Loucy (cell line): Measurements from ENCODE around the gene VSX1.
A peak's percentile ranks its signal among the peaks of the same experiment; 100 is the strongest.

Experiments used
- H2AFZ ChIP-seq: fragments of 200-600 bp; sonication (generic); 2 replicates; pipeline ENCODE4 v1.6.0; 2016; ENCODE audit warnings: antibody characterized with exemption, mild to moderate bottlenecking, low read length, moderate library complexity
- H3F3A ChIP-seq: fragments of 200-600 bp; 2 replicates; pipeline ENCODE4 v1.6.0; 2016; ENCODE audit warnings: antibody characterized with exemption, low read depth, mild to moderate bottlenecking
- H3K27me3 ChIP-seq: fragments of 200-600 bp; sonication (generic); 2 replicates; pipeline ENCODE4 v1.6.1; 2014; ENCODE audit warnings: low read length, mild to moderate bottlenecking; ENCODE audit not compliant: insufficient read depth, poor library complexity, severe bottlenecking
- H3K36me3 ChIP-seq: fragments of 200-600 bp; sonication (generic); 2 replicates; pipeline ENCODE4 v1.6.1; 2016; ENCODE audit warnings: low read length; ENCODE audit not compliant: insufficient read depth
- H3K4me1 ChIP-seq: fragments of 200-600 bp; sonication (generic); 2 replicates; pipeline ENCODE4 v1.5.1; 2014; ENCODE audit warnings: low read length, mild to moderate bottlenecking; ENCODE audit not compliant: insufficient read depth, poor library complexity, severe bottlenecking
- H3K4me2 ChIP-seq: fragments of 200-600 bp; sonication (generic); 2 replicates; pipeline ENCODE4 v1.6.0; 2014; ENCODE audit warnings: antibody characterized with exemption, low read length, low read depth, mild to moderate bottlenecking; ENCODE audit not compliant: poor library complexity, severe bottlenecking
- H3K4me3 ChIP-seq: fragments of 200-600 bp; sonication (generic); 2 replicates; pipeline ENCODE4 v1.5.1; 2014; ENCODE audit warnings: low read length, mild to moderate bottlenecking, mixed read lengths; ENCODE audit not compliant: poor library complexity, severe bottlenecking
- H3K79me2 ChIP-seq: fragments of 200-600 bp; sonication (generic); 2 replicates; pipeline ENCODE4 v1.6.1; 2014; ENCODE audit warnings: low read length; ENCODE audit not compliant: insufficient read depth
- H3K9ac ChIP-seq: fragments of 200-600 bp; sonication (generic); 2 replicates; pipeline ENCODE4 v1.6.0; 2014; ENCODE audit warnings: mild to moderate bottlenecking, low read depth, low read length, moderate library complexity; ENCODE audit not compliant: poor library complexity, severe bottlenecking
- H3K9me2 ChIP-seq: fragments of 200-600 bp; sonication (generic); replicated peaks from 2 replicates; pipeline ENCODE4 v1.6.1; 2016; ENCODE audit warnings: low read depth, low read length, mixed read lengths
- H3K9me3 ChIP-seq: fragments of 200-600 bp; sonication (generic); 2 replicates; pipeline ENCODE4 v1.6.1; 2014; ENCODE audit warnings: mild to moderate bottlenecking, antibody characterized with exemption, low read length, low read depth; ENCODE audit not compliant: insufficient read depth
- H4K20me1 ChIP-seq: fragments of 200-600 bp; sonication (generic); 2 replicates; pipeline ENCODE4 v1.6.0; 2014; ENCODE audit warnings: antibody characterized with exemption, low read length, mild to moderate bottlenecking; ENCODE audit not compliant: insufficient read depth, poor library complexity, severe bottlenecking
- CTCF ChIP-seq: fragments of 200-600 bp; sonication (generic); conservative IDR thresholded peaks from 2 replicates; pipeline ENCODE4 v1.5.1; 2014; ENCODE audit warnings: mild to moderate bottlenecking, antibody characterized with exemption, low read length
- EZH2phosphoT487 ChIP-seq: fragments of 200-600 bp; IDR thresholded peaks from 2 replicates; pipeline ENCODE4 v1.6.1; 2018; ENCODE audit warnings: antibody characterized with exemption, mild to moderate bottlenecking, moderate library complexity, borderline replicate concordance

VSX1 gene

GRCh38 chr20:25055711-25056495 is 26.0 kb downstream of the VSX1 start:
- peak overlapping the region; percentile 86 for H3K4me2 ChIP-seq

GRCh38 chr20:25054995-25055629 is 26.8 kb downstream of the VSX1 start:
- TF ChIP-seq CTCF (no peak), EZH2phosphoT487 (no peak)
- Histone ChIP-seq H3K4me1 (peaks cover 84% of the 10 kb centered on the region), H3K4me2 (peak overlapping the region; percentile 86), H3K9me3 (no peaks in the 10 kb centered on the region), H3F3A (no peaks in the 10 kb centered on the region), H4K20me1 (peaks cover 42% of the 10 kb centered on the region), H3K27me3 (no peaks in the 10 kb centered on the region), H3K9ac (no peak overlapping the region), H3K4me3 (peak overlapping the region; percentile 92), H3K36me3 (no peaks in the 10 kb centered on the region), H3K9me2 (no peaks in the 10 kb centered on the region), H3K79me2 (peaks cover 74% of the 10 kb centered on the region), H2AFZ (no peak overlapping the region)

More at GRCh38 chr20:25055711-25056495, 26.0 kb downstream of the VSX1 start:
- TF ChIP-seq CTCF (no peak), EZH2phosphoT487 (no peak)
- Histone ChIP-seq H3F3A (no peaks in the 10 kb centered on the region), H2AFZ (no peak overlapping the region), H3K9ac (peak overlapping the region; percentile 97), H3K9me2 (no peaks in the 10 kb centered on the region), H3K9me3 (no peaks in the 10 kb centered on the region), H3K36me3 (no peaks in the 10 kb centered on the region), H3K27me3 (no peaks in the 10 kb centered on the region), H3K4me1 (peaks cover 76% of the 10 kb centered on the region), H3K4me3 (peak overlapping the region; percentile 92), H4K20me1 (peaks cover 38% of the 10 kb centered on the region), H3K79me2 (peaks cover 66% of the 10 kb centered on the region)

- Histone ChIP-seq H3K4me3 (peak overlapping the region; percentile 59), H4K20me1 (peaks cover 42% of the 10 kb centered on the region), H2AFZ (no peak overlapping the region), H3K4me2 (peak overlapping the region; percentile 86), H3K36me3 (no peaks in the 10 kb centered on the region), H3K9me3 (no peaks in the 10 kb centered on the region), H3K4me1 (peaks cover 78% of the 10 kb centered on the region), H3K9me2 (no peaks in the 10 kb centered on the region), H3K27me3 (no peaks in the 10 kb centered on the region), H3K9ac (no peak overlapping the region), H3K79me2 (peaks cover 83% of the 10 kb centered on the region), H3F3A (no peaks in the 10 kb centered on the region)
- TF ChIP-seq CTCF (no peak), EZH2phosphoT487 (no peak)
Measured at GRCh38 chr20:25054096-25054820, 27.7 kb downstream of the VSX1 start.
